Left ventricle myocardium inferior (tissue), 1 donor: ENCODE results near the gene ARPC5. TPM values are rescaled to one million over a fixed set of nuclear protein-coding genes. Genes with fewer than 3 reads are reported as not detected.

Experiments
- DNase-seq: peaks from one replicate; pipeline ENCODE4 v3.0.0-alpha.2; 2020
- H3K27ac ChIP-seq: fragments of 200-600 bp; replicated peaks from 2 replicates; pipeline ENCODE4 v1.8.0; 2021
- H3K27me3 ChIP-seq: fragments of 200-600 bp; 2 replicates; pipeline ENCODE4 v1.8.0; 2021; ENCODE audit warnings: low read depth
- H3K36me3 ChIP-seq: fragments of 200-600 bp; 2 replicates; pipeline ENCODE4 v1.8.0; 2021
- H3K4me1 ChIP-seq: fragments of 200-600 bp; 2 replicates; pipeline ENCODE4 v1.8.0; 2021
- H3K4me3 ChIP-seq: fragments of 200-600 bp; 2 replicates; pipeline ENCODE4 v1.8.0; 2021; ENCODE audit warnings: mild to moderate bottlenecking, moderate library complexity
- H3K9me3 ChIP-seq: fragments of 200-600 bp; replicated peaks from 2 replicates; pipeline ENCODE4 v1.8.0; 2021
- intact Hi-C: fragments of 100-400 bp; cut with micrococcal nuclease; formaldehyde crosslinking; loops from one replicate; pipeline ENCODE4 v1.11.0; 2022
- total RNA-seq: library from RNA; stranded (reverse); fragmentation: NEBNext Ultra II Directional; extraction: Animal tissue kit (Norgen Biotek cat#: 25700); gene quantifications from one replicate; pipeline ENCODE4 v1.2.1, GENCODE V29; 2021
- TF ChIP-seq, protein P1 (sequence below): fragments of 200-600 bp; IDR thresholded peaks from 2 replicates; pipeline ENCODE4 v1.8.0; 2021; ENCODE audit warnings: antibody characterized with exemption, mild to moderate bottlenecking, borderline replicate concordance
- donor health status: DM: no; HTN: yes; CAD: no; lungs with severe emphysema.

The ARPC5 gene
- total RNA-seq, 1 donor from 2014 or later: 33.6 TPM

DNA sequence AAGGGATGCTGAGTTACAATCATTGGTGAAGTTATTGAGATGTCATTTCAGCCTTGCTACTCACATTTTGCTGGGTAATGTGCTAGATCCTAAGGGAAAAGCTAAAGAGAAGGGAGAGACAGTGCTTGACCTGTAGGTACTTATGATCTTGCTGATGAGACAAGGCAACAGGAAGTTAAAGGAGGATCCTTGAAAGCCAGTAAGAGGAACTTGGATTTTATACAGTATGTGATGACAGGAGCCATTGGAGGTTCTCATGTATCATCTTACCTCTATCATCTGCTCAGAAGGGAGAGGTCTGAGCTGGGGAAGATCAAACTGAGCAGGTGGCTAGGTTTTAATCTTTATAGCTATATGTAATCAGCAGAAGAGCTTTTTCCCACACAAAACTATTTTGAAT, 11.2 kb upstream of the ARPC5 start:
- H3K27ac ChIP-seq: peak overlapping the region; percentile 10
- H3K36me3 ChIP-seq: no peaks in the 10 kb centered on the region
- H3K9me3 ChIP-seq: no peaks in the 10 kb centered on the region
- intact Hi-C loops: no loop called here
- TF ChIP-seq, protein P1, sequence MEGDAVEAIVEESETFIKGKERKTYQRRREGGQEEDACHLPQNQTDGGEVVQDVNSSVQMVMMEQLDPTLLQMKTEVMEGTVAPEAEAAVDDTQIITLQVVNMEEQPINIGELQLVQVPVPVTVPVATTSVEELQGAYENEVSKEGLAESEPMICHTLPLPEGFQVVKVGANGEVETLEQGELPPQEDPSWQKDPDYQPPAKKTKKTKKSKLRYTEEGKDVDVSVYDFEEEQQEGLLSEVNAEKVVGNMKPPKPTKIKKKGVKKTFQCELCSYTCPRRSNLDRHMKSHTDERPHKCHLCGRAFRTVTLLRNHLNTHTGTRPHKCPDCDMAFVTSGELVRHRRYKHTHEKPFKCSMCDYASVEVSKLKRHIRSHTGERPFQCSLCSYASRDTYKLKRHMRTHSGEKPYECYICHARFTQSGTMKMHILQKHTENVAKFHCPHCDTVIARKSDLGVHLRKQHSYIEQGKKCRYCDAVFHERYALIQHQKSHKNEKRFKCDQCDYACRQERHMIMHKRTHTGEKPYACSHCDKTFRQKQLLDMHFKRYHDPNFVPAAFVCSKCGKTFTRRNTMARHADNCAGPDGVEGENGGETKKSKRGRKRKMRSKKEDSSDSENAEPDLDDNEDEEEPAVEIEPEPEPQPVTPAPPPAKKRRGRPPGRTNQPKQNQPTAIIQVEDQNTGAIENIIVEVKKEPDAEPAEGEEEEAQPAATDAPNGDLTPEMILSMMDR: no peak
- peaks cover 57% of the 10 kb centered on the region for H3K4me1 ChIP-seq
- H3K27me3 ChIP-seq: no peaks in the 10 kb centered on the region
- no peak overlapping the region for H3K4me3 ChIP-seq
- DNase-seq: no peak

DNA sequence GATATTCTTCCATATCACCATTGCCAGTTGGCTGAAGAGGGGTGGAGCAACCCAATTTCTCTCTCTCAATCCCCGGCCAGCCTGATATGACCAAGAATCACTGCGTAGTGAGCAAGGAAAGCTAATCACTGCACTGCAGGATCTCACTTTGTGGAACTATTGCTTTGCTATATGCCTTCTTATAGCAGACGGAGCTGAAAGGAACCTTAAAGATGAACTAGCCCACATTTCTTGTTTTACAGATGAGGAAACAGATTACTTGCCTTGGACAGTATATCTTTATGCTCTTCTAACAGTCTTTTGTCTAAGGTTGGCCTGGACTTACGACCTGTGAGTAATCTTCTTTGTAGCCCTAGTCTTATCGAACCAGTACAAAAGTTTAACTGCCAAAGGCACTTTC, 9.9 kb upstream of the ARPC5 start:
- no peak for DNase-seq
- TF ChIP-seq, protein P1: no peak
- no peak overlapping the region for H3K4me3 ChIP-seq
- H3K27me3 ChIP-seq: no peaks in the 10 kb centered on the region
- H3K4me1 ChIP-seq: peaks cover 47% of the 10 kb centered on the region
- H3K36me3 ChIP-seq: no peaks in the 10 kb centered on the region
- no peaks in the 10 kb centered on the region for H3K9me3 ChIP-seq
- intact Hi-C loops: no loop called here
- peak overlapping the region; percentile 39 for H3K27ac ChIP-seq

DNA sequence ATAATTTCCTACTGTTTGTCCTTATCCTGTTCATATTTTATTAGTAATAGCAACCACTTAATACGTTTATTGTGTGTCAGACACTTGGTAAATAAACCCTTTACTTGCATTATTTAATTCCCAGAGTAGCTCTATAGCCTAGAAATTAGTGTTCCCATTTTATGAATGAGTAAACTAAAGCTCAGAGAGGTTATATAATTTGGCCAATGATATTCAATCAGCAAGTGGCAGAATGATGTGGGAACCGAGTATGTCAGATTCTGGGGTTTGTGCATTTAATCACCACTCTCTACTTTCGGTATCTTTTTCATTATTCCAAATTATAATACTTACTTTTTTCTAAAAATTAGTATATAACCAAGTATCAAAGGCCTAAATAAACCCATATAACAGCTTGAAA, 6.6 kb upstream of the ARPC5 start:
- Histone ChIP-seq H3K4me1 (peaks cover 28% of the 10 kb centered on the region), H3K4me3 (no peak overlapping the region), H3K27ac (peak overlapping the region; percentile 97), H3K9me3 (no peaks in the 10 kb centered on the region), H3K36me3 (no peaks in the 10 kb centered on the region), H3K27me3 (no peaks in the 10 kb centered on the region)
- TF ChIP-seq, protein P1: no peak
- DNase-seq: no peak
- intact Hi-C loops: no loop called here

DNA sequence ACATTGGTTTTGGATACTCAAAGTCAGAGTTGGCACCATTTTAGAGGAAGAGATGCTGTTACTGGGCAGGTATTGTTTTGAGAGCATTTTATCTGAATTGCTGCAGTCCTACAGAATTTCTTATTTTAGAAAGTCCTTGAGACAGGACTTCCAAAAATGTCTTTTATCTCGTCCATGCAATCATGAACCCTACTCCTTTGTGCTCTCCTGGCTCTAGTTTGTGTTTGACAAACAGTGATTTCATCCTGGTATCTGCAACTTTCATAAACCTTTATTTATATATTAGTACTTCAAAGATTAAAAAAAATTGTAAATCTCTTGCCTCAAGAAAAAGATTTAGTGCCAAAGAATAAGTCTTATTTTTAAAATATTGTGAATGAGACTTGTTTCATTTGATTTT, 4.6 kb upstream of the ARPC5 start:
- no peaks in the 10 kb centered on the region for H3K36me3 ChIP-seq
- H3K4me1 ChIP-seq: peaks cover 30% of the 10 kb centered on the region
- TF ChIP-seq, protein P1: no peak
- H3K4me3 ChIP-seq: peak overlapping the region; percentile 47
- DNase-seq: no peak
- intact Hi-C loops: no loop called here
- no peaks in the 10 kb centered on the region for H3K27me3 ChIP-seq
- H3K9me3 ChIP-seq: no peaks in the 10 kb centered on the region
- H3K27ac ChIP-seq: peak overlapping the region; percentile 97

DNA sequence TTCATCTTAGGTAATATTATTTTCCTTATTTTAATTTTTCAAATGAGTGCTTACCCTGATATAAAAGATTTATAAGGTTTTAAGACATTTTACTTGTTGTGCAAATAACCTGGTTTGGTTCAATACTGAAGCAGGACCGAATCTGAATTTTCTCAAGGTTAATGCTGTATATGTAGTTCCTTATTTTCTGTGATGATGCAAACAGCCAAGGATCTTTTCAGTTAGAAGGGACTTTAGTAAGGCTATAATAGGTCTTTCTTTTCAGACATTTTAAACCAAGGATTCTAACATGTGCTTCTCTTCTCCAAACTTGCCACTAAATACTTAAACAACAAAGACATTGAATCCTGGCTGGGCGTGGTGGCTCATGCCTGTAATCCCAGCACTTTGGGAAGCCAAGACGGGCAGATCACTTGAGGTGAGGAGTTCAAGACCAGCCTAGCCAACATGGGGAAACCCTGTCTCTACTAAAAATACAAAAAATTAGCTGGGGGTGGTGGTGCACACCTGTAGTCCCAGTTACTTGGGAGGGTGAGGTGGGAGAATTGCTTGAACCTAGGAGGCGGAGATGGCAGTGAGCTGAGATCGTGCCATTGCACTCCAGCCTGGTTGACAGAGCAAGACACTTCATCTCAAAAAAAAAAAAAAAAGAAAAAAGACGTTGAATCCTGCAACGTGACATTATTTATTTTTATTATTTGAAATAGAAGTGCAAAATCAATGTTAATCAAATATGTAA, 3.2 kb upstream of the ARPC5 start:
- Histone ChIP-seq H3K4me1 (peaks cover 35% of the 10 kb centered on the region), H3K9me3 (no peaks in the 10 kb centered on the region), H3K4me3 (peak overlapping the region; percentile 86), H3K27me3 (no peaks in the 10 kb centered on the region), H3K27ac (peak overlapping the region; percentile 97), H3K36me3 (no peaks in the 10 kb centered on the region)
- intact Hi-C loops: loop anchor here (10.0 kb wide), 1 partner anchor 164 kb away; the partner anchor contains the start of gene SMG7
- DNase-seq: no peak
- TF ChIP-seq, protein P1: no peak
